ENCODE data around the gene TWNK.

DNA sequence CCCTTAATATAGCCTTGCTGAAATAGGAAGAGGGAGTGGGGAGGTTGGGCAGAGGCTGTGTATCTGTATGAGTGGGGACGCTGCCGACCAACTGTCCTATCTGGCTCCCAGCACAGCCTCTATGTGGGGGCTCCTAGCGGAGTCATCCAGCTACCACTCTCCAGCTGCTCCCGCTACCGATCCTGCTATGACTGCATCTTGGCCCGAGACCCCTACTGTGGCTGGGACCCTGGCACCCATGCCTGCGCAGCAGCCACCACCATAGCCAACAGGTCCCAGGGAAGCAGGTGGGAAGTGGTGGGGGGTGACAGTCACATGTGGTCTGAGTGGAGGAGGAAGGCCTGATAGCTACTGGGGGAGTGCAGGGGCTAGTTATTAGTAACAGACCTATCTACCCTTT, 6.6 kb upstream of the TWNK start:
- TF ChIP-seq, protein P1, sequence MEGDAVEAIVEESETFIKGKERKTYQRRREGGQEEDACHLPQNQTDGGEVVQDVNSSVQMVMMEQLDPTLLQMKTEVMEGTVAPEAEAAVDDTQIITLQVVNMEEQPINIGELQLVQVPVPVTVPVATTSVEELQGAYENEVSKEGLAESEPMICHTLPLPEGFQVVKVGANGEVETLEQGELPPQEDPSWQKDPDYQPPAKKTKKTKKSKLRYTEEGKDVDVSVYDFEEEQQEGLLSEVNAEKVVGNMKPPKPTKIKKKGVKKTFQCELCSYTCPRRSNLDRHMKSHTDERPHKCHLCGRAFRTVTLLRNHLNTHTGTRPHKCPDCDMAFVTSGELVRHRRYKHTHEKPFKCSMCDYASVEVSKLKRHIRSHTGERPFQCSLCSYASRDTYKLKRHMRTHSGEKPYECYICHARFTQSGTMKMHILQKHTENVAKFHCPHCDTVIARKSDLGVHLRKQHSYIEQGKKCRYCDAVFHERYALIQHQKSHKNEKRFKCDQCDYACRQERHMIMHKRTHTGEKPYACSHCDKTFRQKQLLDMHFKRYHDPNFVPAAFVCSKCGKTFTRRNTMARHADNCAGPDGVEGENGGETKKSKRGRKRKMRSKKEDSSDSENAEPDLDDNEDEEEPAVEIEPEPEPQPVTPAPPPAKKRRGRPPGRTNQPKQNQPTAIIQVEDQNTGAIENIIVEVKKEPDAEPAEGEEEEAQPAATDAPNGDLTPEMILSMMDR (IDR thresholded peaks at IDR 0.05), result no peak
- TF ChIP-seq EP300 (IDR thresholded peaks at IDR 0.05) (no peak), POLR2AphosphoS5 (IDR thresholded peaks at IDR 0.05) (no peak)

Data from suprapubic skin (tissue), 4 donors.